SK-N-SH treated with all-trans-retinoic acid at 6 μM for 48 hours (cell line): ENCODE results near the gene PMPCA.

Source experiments
- ATAC-seq: fragments of 200-7000 bp; cut with Tn5 transposase; 3 replicates; pipeline ENCODE4 v1.9.1; 2020; ENCODE audit warnings: mild to moderate bottlenecking, moderate library complexity
- ARNTL ChIP-seq: fragments of 450-650 bp; formaldehyde crosslinking; IDR thresholded peaks from 2 replicates; pipeline ENCODE4 v1.5.0; 2020; ENCODE audit warnings: low read depth, mild to moderate bottlenecking, moderate library complexity, borderline replicate concordance
- CSDC2 ChIP-seq: fragments of 250-450 bp; sonication (Bioruptor Pico); IDR thresholded peaks from 2 replicates; pipeline ENCODE4 v1.5.0; 2020; ENCODE audit warnings: mild to moderate bottlenecking, moderate library complexity
- ESRRG ChIP-seq: fragments of 250-450 bp; sonication (Bioruptor Pico); IDR thresholded peaks from 2 replicates; pipeline ENCODE4 v1.6.1; 2021; ENCODE audit warnings: mild to moderate bottlenecking
- ISL1 ChIP-seq: fragments of 250-450 bp; sonication (Bioruptor Pico); IDR thresholded peaks from 2 replicates; pipeline ENCODE4 v2.1.2; 2022; ENCODE audit warnings: mild to moderate bottlenecking, moderate library complexity
- OSR1 ChIP-seq: fragments of 250-450 bp; sonication (Bioruptor Pico); IDR thresholded peaks from 2 replicates; pipeline ENCODE4 v1.8.0; 2022; ENCODE audit warnings: moderate library complexity, mild to moderate bottlenecking, inconsistent platforms
- PPARA ChIP-seq: fragments of 250-450 bp; sonication (Bioruptor Pico); IDR thresholded peaks from 2 replicates; pipeline ENCODE4 v1.5.0; 2020; ENCODE audit warnings: mild to moderate bottlenecking, borderline replicate concordance
- RARB ChIP-seq: fragments of 250-450 bp; sonication (Bioruptor Pico); IDR thresholded peaks from 2 replicates; pipeline ENCODE4 v1.8.0; 2021; ENCODE audit warnings: mild to moderate bottlenecking, moderate library complexity
- SNAI2 ChIP-seq: fragments of 250-450 bp; sonication (Bioruptor Pico); IDR thresholded peaks from 2 replicates; pipeline ENCODE4 v1.5.0; 2020; ENCODE audit warnings: mild to moderate bottlenecking, moderate library complexity
- TCF4 ChIP-seq: fragments of 250-450 bp; sonication (Bioruptor Pico); IDR thresholded peaks from 2 replicates; pipeline ENCODE4 v1.8.0; 2021; ENCODE audit warnings: mild to moderate bottlenecking, moderate library complexity, borderline replicate concordance
- TSHZ2 ChIP-seq: fragments of 250-450 bp; sonication (Bioruptor Pico); IDR thresholded peaks from 2 replicates; pipeline ENCODE4 v1.5.0; 2020; ENCODE audit warnings: mild to moderate bottlenecking, moderate library complexity
- ZC3H10 ChIP-seq: fragments of 250-450 bp; sonication (Bioruptor Pico); IDR thresholded peaks from 2 replicates; pipeline ENCODE4 v1.5.1; 2021; ENCODE audit warnings: mild to moderate bottlenecking, moderate library complexity
- ZFP3 ChIP-seq: fragments of 250-450 bp; sonication (Bioruptor Pico); IDR thresholded peaks from 2 replicates; pipeline ENCODE4 v1.5.0; 2020; ENCODE audit warnings: mild to moderate bottlenecking, moderate library complexity
- ZFP30 ChIP-seq: fragments of 450-650 bp; formaldehyde crosslinking; IDR thresholded peaks from 2 replicates; pipeline ENCODE4 v1.5.0; 2022; ENCODE audit warnings: mild to moderate bottlenecking, moderate library complexity
- ZNF565 ChIP-seq: fragments of 450-650 bp; formaldehyde crosslinking; conservative IDR thresholded peaks from 2 replicates; pipeline ENCODE4 v1.5.0; 2020; ENCODE audit warnings: low read depth, mild to moderate bottlenecking, moderate library complexity
- ZNF70 ChIP-seq: fragments of 450-650 bp; formaldehyde crosslinking; IDR thresholded peaks from 2 replicates; pipeline ENCODE4 v1.5.0; 2020; ENCODE audit warnings: mild to moderate bottlenecking, moderate library complexity
- TF ChIP-seq, protein P1 (sequence below): fragments of 250-450 bp; sonication (Bioruptor Pico); IDR thresholded peaks from 2 replicates; pipeline ENCODE4 v1.8.0; 2021; ENCODE audit warnings: low read depth, mild to moderate bottlenecking, moderate library complexity, borderline replicate concordance
- TF ChIP-seq, protein P2 (sequence below): fragments of 250-450 bp; sonication (Bioruptor Pico); IDR thresholded peaks from 2 replicates; pipeline ENCODE4 v1.5.1; 2020; ENCODE audit warnings: low read depth, mild to moderate bottlenecking, moderate library complexity
- TF ChIP-seq, protein P3 (sequence below): fragments of 250-450 bp; sonication (Bioruptor Pico); IDR thresholded peaks from 2 replicates; pipeline ENCODE4 v1.8.0; 2020; ENCODE audit warnings: mild to moderate bottlenecking, moderate library complexity, borderline replicate concordance

PMPCA gene

GRCh38 chr9:136363106-136363948 lies 47.1 kb upstream of the PMPCA start, which contains the start of gene DNLZ:
TSS of gene DNLZ (minus strand) at chr9:136363744. CDS start at chr9:136363714, 30 bp downstream.
- TF ChIP-seq, protein P1, sequence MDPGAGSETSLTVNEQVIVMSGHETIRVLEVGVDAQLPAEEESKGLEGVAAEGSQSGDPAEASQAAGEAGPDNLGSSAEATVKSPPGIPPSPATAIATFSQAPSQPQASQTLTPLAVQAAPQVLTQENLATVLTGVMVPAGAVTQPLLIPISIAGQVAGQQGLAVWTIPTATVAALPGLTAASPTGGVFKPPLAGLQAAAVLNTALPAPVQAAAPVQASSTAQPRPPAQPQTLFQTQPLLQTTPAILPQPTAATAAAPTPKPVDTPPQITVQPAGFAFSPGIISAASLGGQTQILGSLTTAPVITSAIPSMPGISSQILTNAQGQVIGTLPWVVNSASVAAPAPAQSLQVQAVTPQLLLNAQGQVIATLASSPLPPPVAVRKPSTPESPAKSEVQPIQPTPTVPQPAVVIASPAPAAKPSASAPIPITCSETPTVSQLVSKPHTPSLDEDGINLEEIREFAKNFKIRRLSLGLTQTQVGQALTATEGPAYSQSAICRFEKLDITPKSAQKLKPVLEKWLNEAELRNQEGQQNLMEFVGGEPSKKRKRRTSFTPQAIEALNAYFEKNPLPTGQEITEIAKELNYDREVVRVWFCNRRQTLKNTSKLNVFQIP (CRISPR knock-in tag) = peak; percentile 73; the same call in 1 of the 2 replicates
- TF ChIP-seq, protein P2, sequence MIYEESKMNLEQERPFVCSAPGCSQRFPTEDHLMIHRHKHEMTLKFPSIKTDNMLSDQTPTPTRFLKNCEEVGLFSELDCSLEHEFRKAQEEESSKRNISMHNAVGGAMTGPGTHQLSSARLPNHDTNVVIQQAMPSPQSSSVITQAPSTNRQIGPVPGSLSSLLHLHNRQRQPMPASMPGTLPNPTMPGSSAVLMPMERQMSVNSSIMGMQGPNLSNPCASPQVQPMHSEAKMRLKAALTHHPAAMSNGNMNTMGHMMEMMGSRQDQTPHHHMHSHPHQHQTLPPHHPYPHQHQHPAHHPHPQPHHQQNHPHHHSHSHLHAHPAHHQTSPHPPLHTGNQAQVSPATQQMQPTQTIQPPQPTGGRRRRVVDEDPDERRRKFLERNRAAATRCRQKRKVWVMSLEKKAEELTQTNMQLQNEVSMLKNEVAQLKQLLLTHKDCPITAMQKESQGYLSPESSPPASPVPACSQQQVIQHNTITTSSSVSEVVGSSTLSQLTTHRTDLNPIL (CRISPR knock-in tag) = no peak
- peak; percentile 10; the same call in 1 of the 2 replicates for TF ChIP-seq ZC3H10 (CRISPR knock-in tag)
- TF ChIP-seq ARNTL (CRISPR knock-in tag) = 0 out of 2 replicates have a peak, but pooled peaks have one; percentile 30
- 0 out of 2 replicates have a peak, but pooled peaks have one; percentile 12 for TF ChIP-seq ZNF70 (CRISPR knock-in tag)
- TF ChIP-seq, protein P3, sequence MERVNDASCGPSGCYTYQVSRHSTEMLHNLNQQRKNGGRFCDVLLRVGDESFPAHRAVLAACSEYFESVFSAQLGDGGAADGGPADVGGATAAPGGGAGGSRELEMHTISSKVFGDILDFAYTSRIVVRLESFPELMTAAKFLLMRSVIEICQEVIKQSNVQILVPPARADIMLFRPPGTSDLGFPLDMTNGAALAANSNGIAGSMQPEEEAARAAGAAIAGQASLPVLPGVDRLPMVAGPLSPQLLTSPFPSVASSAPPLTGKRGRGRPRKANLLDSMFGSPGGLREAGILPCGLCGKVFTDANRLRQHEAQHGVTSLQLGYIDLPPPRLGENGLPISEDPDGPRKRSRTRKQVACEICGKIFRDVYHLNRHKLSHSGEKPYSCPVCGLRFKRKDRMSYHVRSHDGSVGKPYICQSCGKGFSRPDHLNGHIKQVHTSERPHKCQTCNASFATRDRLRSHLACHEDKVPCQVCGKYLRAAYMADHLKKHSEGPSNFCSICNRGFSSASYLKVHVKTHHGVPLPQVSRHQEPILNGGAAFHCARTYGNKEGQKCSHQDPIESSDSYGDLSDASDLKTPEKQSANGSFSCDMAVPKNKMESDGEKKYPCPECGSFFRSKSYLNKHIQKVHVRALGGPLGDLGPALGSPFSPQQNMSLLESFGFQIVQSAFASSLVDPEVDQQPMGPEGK (CRISPR knock-in tag) = no peak
- TF ChIP-seq, all 23 proteins: peak for 4
- peak; percentile 85 for ATAC-seq

GRCh38 chr9:136363949-136364748 lies 46.3 kb upstream of the PMPCA start:
- no peak for ATAC-seq
- no peak for TF ChIP-seq ZFP3 (CRISPR knock-in tag)
- TF ChIP-seq PPARA = no peak
- TF ChIP-seq SNAI2 (CRISPR knock-in tag) = no peak
- no peak for TF ChIP-seq ZC3H10 (CRISPR knock-in tag)
- TF ChIP-seq ISL1 (CRISPR knock-in tag) = no peak
- TF ChIP-seq RARB (CRISPR knock-in tag) = no peak
- TF ChIP-seq ZFP30 (CRISPR knock-in tag) = no peak
- no peak for TF ChIP-seq TCF4
- TF ChIP-seq, protein P3 (CRISPR knock-in tag) = no peak
- TF ChIP-seq CSDC2 (CRISPR knock-in tag) = no peak
- no peak for TF ChIP-seq OSR1 (CRISPR knock-in tag)
- TF ChIP-seq ZNF70 (CRISPR knock-in tag) = no peak

GRCh38 chr9:136364942-136365774 lies 45.3 kb upstream of the PMPCA start:
- no peak for ATAC-seq
- TF ChIP-seq TCF4 (peak; percentile 52; the same call in 1 of the 2 replicates), ZNF70 (CRISPR knock-in tag) (no peak), ZNF565 (no peak), TSHZ2 (CRISPR knock-in tag) (no peak), ESRRG (CRISPR knock-in tag) (no peak), PPARA (no peak), RARB (CRISPR knock-in tag) (no peak)
- TF ChIP-seq, protein P3 (CRISPR knock-in tag) = no peak
